Ovary (tissue), 3 donors: Measurements from ENCODE around the gene LEMD1.

Experiments
- POLR2A ChIP-seq: fragments of 450-650 bp; IDR thresholded peaks from one replicate; pipeline ENCODE4 v1.6.1; 2017; ENCODE audit warnings: antibody characterized with exemption, mild to moderate bottlenecking, moderate library complexity
- TF ChIP-seq, protein P1 (sequence below), 3 donors: fragments of 450-650 bp in 2 of 3; fragments of 200-600 bp in 1 of 3; IDR thresholded peaks; one replicate each; pipeline versions ENCODE4 v1.5.1 to v1.8.0; 2016 to 2022; ENCODE audit warnings: antibody characterized with exemption in 3 of 3, mild to moderate bottlenecking in 1 of 3
- donor health status: DM: no; HTN: no; CAD: no.

- TF ChIP-seq POLR2A: no peak
- TF ChIP-seq, protein P1, sequence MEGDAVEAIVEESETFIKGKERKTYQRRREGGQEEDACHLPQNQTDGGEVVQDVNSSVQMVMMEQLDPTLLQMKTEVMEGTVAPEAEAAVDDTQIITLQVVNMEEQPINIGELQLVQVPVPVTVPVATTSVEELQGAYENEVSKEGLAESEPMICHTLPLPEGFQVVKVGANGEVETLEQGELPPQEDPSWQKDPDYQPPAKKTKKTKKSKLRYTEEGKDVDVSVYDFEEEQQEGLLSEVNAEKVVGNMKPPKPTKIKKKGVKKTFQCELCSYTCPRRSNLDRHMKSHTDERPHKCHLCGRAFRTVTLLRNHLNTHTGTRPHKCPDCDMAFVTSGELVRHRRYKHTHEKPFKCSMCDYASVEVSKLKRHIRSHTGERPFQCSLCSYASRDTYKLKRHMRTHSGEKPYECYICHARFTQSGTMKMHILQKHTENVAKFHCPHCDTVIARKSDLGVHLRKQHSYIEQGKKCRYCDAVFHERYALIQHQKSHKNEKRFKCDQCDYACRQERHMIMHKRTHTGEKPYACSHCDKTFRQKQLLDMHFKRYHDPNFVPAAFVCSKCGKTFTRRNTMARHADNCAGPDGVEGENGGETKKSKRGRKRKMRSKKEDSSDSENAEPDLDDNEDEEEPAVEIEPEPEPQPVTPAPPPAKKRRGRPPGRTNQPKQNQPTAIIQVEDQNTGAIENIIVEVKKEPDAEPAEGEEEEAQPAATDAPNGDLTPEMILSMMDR (IDR thresholded peaks at IDR 0.05): no peak
These were observed 55.9 kb downstream of the LEMD1 start for GRCh38 chr1:205365945-205366463.
